H1 (cell line): ENCODE results near the gene IFNGR1. TPM values are rescaled to one million over a fixed set of nuclear protein-coding genes. Genes with fewer than 3 reads are reported as not detected.

Experiments used
- CTCF ChIA-PET: fragments of 300-600 bp; sonication (Branson Sonifier 250); formaldehyde crosslinking; loops from one replicate; lab custom pipeline; 2021; ENCODE audit not compliant: partially characterized antibody; lab: Charles Lee
- POLR2A ChIA-PET: fragments of 300-600 bp; sonication (Branson Sonifier 250); formaldehyde crosslinking; loops from one replicate; lab custom pipeline; 2021; ENCODE audit warnings: inconsistent platforms; ENCODE audit not compliant: partially characterized antibody; lab: Charles Lee
- DNase-seq, 2 experiments: peaks; one replicate each; pipeline versions ENCODE4 v3.0.0 to v3.0.0-alpha.2; 2010 to 2022; ENCODE audit warnings: low spot score in 2 of 2, low read depth in 1 of 2, mixed read lengths in 1 of 2
- FAIRE-seq: peaks from 2 replicates; lab custom pipeline; 2011; peaks lifted over from hg19 to GRCh38; lab: Jason Lieb, UNC
- H2AFZ ChIP-seq: 2 replicates; pipeline ENCODE4 v1.8.1; 2012; ENCODE audit warnings: low read length, inconsistent platforms
- H2AK5ac ChIP-seq: 2 replicates; pipeline ENCODE4 v1.6.1; 2013; ENCODE audit warnings: low read depth, low read length
- H2BK120ac ChIP-seq: replicated peaks from 2 replicates; pipeline ENCODE3; 2013; ENCODE audit warnings: low read depth, low read length, inconsistent platforms
- H2BK12ac ChIP-seq: 2 replicates; pipeline ENCODE4 v1.6.1; 2013; ENCODE audit warnings: low read depth, low read length
- H2BK15ac ChIP-seq: 2 replicates; pipeline ENCODE4 v1.6.1; 2013; ENCODE audit warnings: low read length
- H2BK20ac ChIP-seq: 2 replicates; pipeline ENCODE4 v1.6.1; 2013; ENCODE audit warnings: low read length
- H2BK5ac ChIP-seq: 2 replicates; pipeline ENCODE4 v1.6.1; 2013; ENCODE audit warnings: low read depth, low read length
- H3K14ac ChIP-seq: 2 replicates; pipeline ENCODE4 v1.6.1; 2013; ENCODE audit warnings: inconsistent platforms; ENCODE audit not compliant: insufficient read length
- H3K18ac ChIP-seq: 2 replicates; pipeline ENCODE4 v1.6.1; 2013; ENCODE audit warnings: low read length; ENCODE audit errors: extremely low read depth
- H3K23ac ChIP-seq: 2 replicates; pipeline ENCODE4 v1.6.1; 2013; ENCODE audit warnings: inconsistent platforms; ENCODE audit not compliant: insufficient read length
- H3K23me2 ChIP-seq: 2 replicates; pipeline ENCODE4 v1.6.1; 2013; ENCODE audit warnings: low read depth, low read length
- H3K27ac ChIP-seq: 2 replicates; pipeline ENCODE4 v1.6.1; 2011; ENCODE audit warnings: low read depth, low read length, inconsistent platforms
- H3K27me3 ChIP-seq, 4 experiments: replicated peaks in 1 of 4; 1 replicate in 1 of 4; 2 replicates in 3 of 4; pipeline versions ENCODE4 v1.6.1 to v1.8.1; 2011 to 2013; ENCODE audit warnings: low read length in 3 of 4, mild to moderate bottlenecking in 3 of 4, inconsistent platforms in 2 of 4, mixed read lengths in 2 of 4, moderate library complexity in 1 of 4; ENCODE audit not compliant: control insufficient read depth in 3 of 4, insufficient read depth in 3 of 4; ENCODE audit errors: extremely low read depth in 1 of 4
- H3K36me3 ChIP-seq, 4 experiments: 2 replicates each; pipeline versions ENCODE4 v1.6.1 to v1.8.1; 2011 to 2013; ENCODE audit warnings: mild to moderate bottlenecking in 4 of 4, low read length in 3 of 4, moderate library complexity in 2 of 4, control low read depth in 1 of 4, inconsistent platforms in 1 of 4; ENCODE audit not compliant: insufficient read depth in 4 of 4, control insufficient read depth in 2 of 4
- H3K4ac ChIP-seq: replicated peaks from 2 replicates; pipeline ENCODE3; 2013; ENCODE audit warnings: low read length, low read depth, mixed read lengths, inconsistent platforms; ENCODE audit not compliant: insufficient read length
- H3K4me1 ChIP-seq, 4 experiments: replicated peaks in 1 of 4; 1 replicate in 1 of 4; 2 replicates in 3 of 4; pipeline versions ENCODE4 v1.6.1 to v1.8.1; 2011 to 2013; ENCODE audit warnings: low read length in 3 of 4, inconsistent platforms in 2 of 4, mixed read lengths in 1 of 4; ENCODE audit not compliant: insufficient read depth in 4 of 4, control insufficient read depth in 3 of 4
- H3K4me2 ChIP-seq, 2 experiments: 2 replicates each; pipeline versions ENCODE4 v1.6.1 to v1.8.1; 2011 to 2013; ENCODE audit warnings: low read depth in 2 of 2, low read length in 2 of 2, control low read depth in 1 of 2, inconsistent platforms in 1 of 2, mild to moderate bottlenecking in 1 of 2; ENCODE audit not compliant: insufficient read depth in 1 of 2
- H3K4me3 ChIP-seq, 4 experiments: fragments of 200-600, 300-600 bp in 1 of 4; sonication (generic), shearing (Covaris generic), sonication (Bioruptor Twin) in 1 of 4; 2 replicates each; pipeline versions ENCODE4 v1.5.1 to v1.8.1; 2011 to 2016; ENCODE audit warnings: low read length in 4 of 4, low read depth in 3 of 4, control low read depth in 2 of 4, inconsistent platforms in 2 of 4, mild to moderate bottlenecking in 2 of 4, mixed read lengths in 1 of 4, moderate library complexity in 1 of 4; ENCODE audit not compliant: insufficient read depth in 2 of 4; ENCODE audit errors: extremely low read depth in 1 of 4
- H3K56ac ChIP-seq: replicated peaks from 2 replicates; pipeline ENCODE3; 2013; ENCODE audit warnings: low read depth, mild to moderate bottlenecking, mixed read lengths, low read length, inconsistent platforms; ENCODE audit not compliant: insufficient read length
- H3K79me1 ChIP-seq: 2 replicates; pipeline ENCODE4 v1.6.1; 2013; ENCODE audit warnings: low read depth, low read length, control low read depth
- H3K79me2 ChIP-seq, 2 experiments: 2 replicates each; pipeline versions ENCODE4 v1.6.1 to v1.8.1; 2012 to 2013; ENCODE audit warnings: low read length in 2 of 2, mild to moderate bottlenecking in 2 of 2, inconsistent platforms in 1 of 2; ENCODE audit not compliant: insufficient read depth in 2 of 2, control insufficient read depth in 1 of 2
- H3K9ac ChIP-seq, 4 experiments: replicated peaks in 1 of 4; 1 replicate in 1 of 4; 2 replicates in 3 of 4; pipeline versions ENCODE4 v1.6.1 to v1.8.1; 2011 to 2013; ENCODE audit warnings: low read depth in 3 of 4, low read length in 3 of 4, control low read depth in 2 of 4, mild to moderate bottlenecking in 2 of 4, moderate library complexity in 2 of 4, inconsistent platforms in 1 of 4; ENCODE audit errors: extremely low read depth in 1 of 4
- H3K9me3 ChIP-seq, 2 experiments: 2 replicates each; pipeline versions ENCODE4 v1.6.1 to v1.8.1; 2012 to 2013; ENCODE audit warnings: mild to moderate bottlenecking in 2 of 2, moderate library complexity in 2 of 2, control low read depth in 1 of 2, inconsistent platforms in 1 of 2, low read depth in 1 of 2, low read length in 1 of 2, mixed read lengths in 1 of 2; ENCODE audit not compliant: insufficient read depth in 2 of 2
- H4K20me1 ChIP-seq, 2 experiments: replicated peaks in 1 of 2; 2 replicates each; pipeline versions ENCODE3 to v1.8.1; 2011 to 2013; ENCODE audit warnings: inconsistent platforms in 2 of 2, low read length in 2 of 2, mild to moderate bottlenecking in 1 of 2; ENCODE audit not compliant: insufficient read depth in 2 of 2, control insufficient read depth in 1 of 2
- H4K5ac ChIP-seq: 2 replicates; pipeline ENCODE4 v1.6.1; 2013; ENCODE audit warnings: low read length, low read depth, mixed read lengths, inconsistent platforms; ENCODE audit not compliant: insufficient read length
- H4K8ac ChIP-seq: 2 replicates; pipeline ENCODE4 v1.8.0; 2013; ENCODE audit warnings: mild to moderate bottlenecking, moderate library complexity, low read length, inconsistent platforms; ENCODE audit not compliant: insufficient read depth; ENCODE audit errors: extremely low read depth
- H4K91ac ChIP-seq: replicated peaks from 2 replicates; pipeline ENCODE3; 2013; ENCODE audit warnings: low read length, mixed read lengths, inconsistent platforms; ENCODE audit not compliant: insufficient read length
- POLR2A ChIP-seq, 2 experiments: IDR thresholded peaks; 1 replicate in 1 of 2; 2 replicates in 1 of 2; pipeline ENCODE4 v1.6.1; 2011; ENCODE audit warnings: low read depth in 2 of 2, low read length in 2 of 2, mild to moderate bottlenecking in 2 of 2; ENCODE audit errors: control extremely low read depth in 1 of 2
- RAD21 ChIP-seq, 2 experiments: IDR thresholded peaks in 1 of 2; conservative IDR thresholded peaks in 1 of 2; 2 replicates each; pipeline ENCODE4 v1.6.1; 2011; ENCODE audit warnings: low read depth in 2 of 2, low read length in 2 of 2, improper control_type of control experiment in 1 of 2, inconsistent platforms in 1 of 2, mild to moderate bottlenecking in 1 of 2, moderate library complexity in 1 of 2
- WGBS, 2 experiments: shearing (Covaris generic) in 1 of 2; methylation state at CpG; one replicate each; pipeline versions ENCODE4 v1.1.6 to v1.1.7; 2013 to 2015; ENCODE audit warnings: low lambda C conversion rate in 2 of 2, mixed read lengths in 2 of 2, inconsistent platforms in 1 of 2, low coverage in 1 of 2, missing lambda C conversion rate in 1 of 2; ENCODE audit not compliant: insufficient replicate concordance in 2 of 2, insufficient coverage in 1 of 2, insufficient read length in 1 of 2; ENCODE audit errors: extremely low coverage in 1 of 2, missing lambda C conversion rate in 1 of 2; 5-methylcytosine and 5-hydroxymethylcytosine counted together
- polyA plus RNA-seq, 7 experiments: library from polyadenylated mRNA; depleted of rRNA in 3 of 7; stranded (reverse) in 5 of 7; unstranded in 2 of 7; fragments of >200 nt in 5 of 7; fragments of 200-250 nt in 2 of 7; gene quantifications; 1 replicate in 5 of 7; 2 replicates in 1 of 7; 4 replicates in 1 of 7; pipeline versions ENCODE4 v1.2.1 to v1.2.3, GENCODE V29; 2011 to 2013; ENCODE audit warnings: missing spikeins in 2 of 7, mixed read lengths in 2 of 7
- total RNA-seq: library from RNA; stranded (reverse); fragmentation: NEBNext Ultra II Directional; extraction: Animal tissue kit (Norgen Biotek cat#: 25700); gene quantifications from 2 replicates; pipeline ENCODE4 v1.2.1, GENCODE V29; 2021

The IFNGR1 gene
- total and polyA plus RNA-seq, 2 of the 8 experiments (the other 6 are each of a cell fraction or from before 2014, with no cell fraction given), result 9.7 to 20.9 TPM

DNA sequence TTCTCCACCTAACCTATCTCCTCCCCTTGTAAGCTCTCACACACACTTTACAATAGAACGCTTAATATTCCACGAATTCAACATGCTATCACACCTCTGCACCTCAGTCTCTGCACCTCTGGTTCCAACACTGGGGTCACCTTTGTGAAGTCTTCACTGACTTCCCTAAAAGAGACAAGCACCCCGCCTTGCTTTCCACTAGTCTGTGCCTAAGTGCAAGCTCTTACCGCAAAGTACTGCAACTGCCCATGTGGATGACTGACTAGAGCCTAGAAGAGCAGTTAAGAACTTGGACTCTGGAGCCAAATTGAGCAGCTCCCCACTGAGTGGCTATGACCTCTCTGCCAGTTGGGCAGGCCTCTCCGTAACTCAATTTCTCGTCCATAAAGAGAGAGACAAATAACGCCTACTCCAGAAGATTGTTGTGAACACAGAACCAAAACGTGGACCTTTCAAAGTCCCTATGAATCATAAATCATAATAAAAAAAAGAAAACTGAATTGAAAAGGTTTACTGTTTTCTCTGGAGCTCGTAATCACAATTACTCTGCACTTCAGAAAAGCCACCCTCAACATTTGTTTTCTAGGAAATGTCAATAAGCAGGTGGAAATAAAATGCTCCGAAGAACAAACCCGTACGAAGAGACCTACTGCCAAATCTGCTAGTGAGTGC is 1.2 kb downstream of the IFNGR1 start:
- Histone ChIP-seq H4K20me1 (peaks cover 2 to 7% of the 10 kb centered on the region in 2 experiments), H3K79me2 (peaks cover 20 to 60% of the 10 kb centered on the region in 2 experiments), H3K27ac (no peak overlapping the region), H2BK12ac (no peak overlapping the region), H3K23me2 (0 out of 2 replicates have a peak, but pooled peaks cover 3% of the 10 kb centered on the region), H3K4me1 (peaks cover 7 to 9% (median 7%) of the 10 kb centered on the region in 4 experiments; a peak in 6 of 7 replicates), H4K91ac (no peak overlapping the region), H2BK120ac (no peak overlapping the region), H3K27me3 (no peaks in the 10 kb centered on the region), H2BK5ac (no peak overlapping the region), H3K14ac (no peak overlapping the region), H3K4me3 (peak overlapping the region; percentile 81 to 91 (median 87)), H4K5ac (no peak overlapping the region), H4K8ac (no peak overlapping the region), H3K9ac (peak overlapping the region in 2 of 4 experiments; percentile 82 to 92; a peak in 1 of 7 replicates), H3K4me2 (peak overlapping the region; percentile 83 to 99), H3K36me3 (peaks cover 0 to 4% (median 0%) of the 10 kb centered on the region in 4 experiments; a peak in 1 of 8 replicates), H3K9me3 (no peaks in the 10 kb centered on the region), H2BK20ac (no peak overlapping the region), H3K23ac (no peak overlapping the region), H3K4ac (no peak overlapping the region), H3K79me1 (peaks cover 14% of the 10 kb centered on the region), H3K18ac (no peak overlapping the region), H3K56ac (no peak overlapping the region), H2AFZ (no peak overlapping the region), H2BK15ac (no peak overlapping the region), H2AK5ac (no peak overlapping the region)
- no peak for DNase-seq
- TF ChIP-seq POLR2A (IDR thresholded peaks at IDR 0.05; ENCODE audit: control extremely low read depth in 1 of 2, low read depth in 2 of 2, low read length in 2 of 2) (0 out of 3 replicates have a peak, but pooled peaks of 1 of the 2 experiments have one; percentile 23), RAD21 (IDR thresholded peaks at IDR 0.05 in 1 of 2, conservative IDR thresholded peaks at IDR 0.05 in 1 of 2; ENCODE audit: low read depth in 2 of 2, low read length in 2 of 2) (no peak)
- 82% methylated on average over 12 of the region's 12 CpGs; no CpG with 5 or more reads in 1 of the 2 experiments for WGBS, 2 experiments
- POLR2A ChIA-PET, result interaction anchor here (1.6 kb wide), 1 partner anchor 32 kb away, joined by 3 read pairs; no protein-coding TSS in a partner anchor
- CTCF ChIA-PET, result interaction anchor here (0.6 to 1.3 kb wide), 4 partner anchors 14 to 250 kb away, joined by 3 to 5 read pairs (median 3); no protein-coding TSS in a partner anchor
- no peak for FAIRE-seq
